ENCODE results near the gene TIMM13. TPM values are rescaled to one million over a fixed set of nuclear protein-coding genes. Genes with fewer than 3 reads are reported as not detected.
A peak's percentile ranks its signal among the peaks of the same experiment; 100 is the strongest.

The TIMM13 gene
- total and polyA plus RNA-seq, 9 of the 15 experiments (the other 6 are each of a cell fraction or from before 2014, with no cell fraction given), result 17.6 to 215 (median 71.8) TPM

DNA sequence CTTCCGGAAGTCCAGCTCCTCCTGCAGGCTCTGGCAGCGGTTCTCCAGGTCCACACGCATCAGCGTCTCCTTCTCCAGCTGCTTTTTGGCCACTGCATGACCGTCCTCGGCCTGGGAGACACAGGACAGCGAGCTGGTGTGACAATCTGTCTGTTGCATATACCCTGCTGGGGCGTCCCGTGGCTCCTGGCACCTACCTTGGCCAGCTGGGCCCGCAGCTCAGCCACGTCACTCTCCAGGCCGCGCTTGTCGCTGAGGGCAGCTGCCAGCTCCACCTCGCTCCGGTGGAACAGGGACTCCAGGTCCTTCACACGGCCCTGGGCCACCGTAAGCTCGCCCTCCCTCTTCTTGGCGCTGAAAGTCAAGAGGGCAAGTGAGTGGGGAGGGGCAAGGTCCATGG, 10.8 kb upstream of the TIMM13 start:
- intact Hi-C loops (cut with micrococcal nuclease), result no loop called here
- ATAC-seq, result no peak
- in situ Hi-C loops (cut with MboI), result no loop called here
- Histone ChIP-seq H3K4me2 (ENCODE audit: insufficient read depth, low read length) (no peak overlapping the region), H3K9me1 (ENCODE audit: control insufficient read depth, insufficient read depth, low read length) (no peaks in the 10 kb centered on the region), H3K79me2 (ENCODE audit: control insufficient read depth, insufficient read depth, low read length) (peaks cover 14% of the 10 kb centered on the region), H3K9me3 (replicated peaks; ENCODE audit: control insufficient read depth, insufficient read depth, low read depth, low read length) (no peaks in the 10 kb centered on the region), H3K4me1 (replicated peaks in 1 of 2; ENCODE audit: control insufficient read depth in 2 of 2, insufficient read depth in 2 of 2, low read length in 2 of 2) (peaks cover 0 to 18% of the 10 kb centered on the region in 2 experiments; a peak in 1 of 5 replicates), H3K36me3 (ENCODE audit: control insufficient read depth, insufficient read depth, low read length) (peaks cover 80% of the 10 kb centered on the region; the same call in 1 of the 3 replicates), H2AFZ (ENCODE audit: low read depth, low read length) (no peak overlapping the region), H4K20me1 (replicated peaks; ENCODE audit: control insufficient read depth, insufficient read depth, low read length) (peaks cover 4% of the 10 kb centered on the region; the same call in 1 of the 2 replicates), H3K27me3 (ENCODE audit: control insufficient read depth in 2 of 2, insufficient read depth in 2 of 2, low read length in 2 of 2) (no peaks in the 10 kb centered on the region), H3K9ac (ENCODE audit: insufficient read depth in 1 of 2, low read depth in 2 of 2, low read length in 2 of 2) (no peak overlapping the region; a peak in 1 of 4 replicates), H3K27ac (ENCODE audit: extremely low read depth, low read depth, low read length) (no peak overlapping the region), H3K4me3 (no peak overlapping the region)
- FAIRE-seq, result no peak
- POLR2A ChIA-PET, result interaction anchor here (0.6 to 2.3 kb wide), 9 partner anchors 8 to 200 kb away, joined by 3 to 13 read pairs (median 4); partner anchors contain the start of genes GADD45B, LMNB2 and TIMM13
- no peak for DNase-seq (ENCODE audit: extremely low read depth in 1 of 4, low spot score in 3 of 4)
- TF ChIP-seq POLR2G (IDR thresholded peaks at IDR 0.05; ENCODE audit: low read depth, low read length), result peak; percentile 53; the same call in 1 of the 2 replicates
- no peak for TF ChIP-seq SMARCC2 (IDR thresholded peaks at IDR 0.05; ENCODE audit: low read depth)
- WGBS (ENCODE audit: insufficient coverage, low coverage, missing lambda C conversion rate), result 97% methylated on average over 5 of the region's 20 CpGs
- BruUV-seq (replicated peaks), result no TSS peak
- CTCF ChIA-PET (ENCODE audit: low intra/inter-chr PET ratio), result no interaction called here

DNA sequence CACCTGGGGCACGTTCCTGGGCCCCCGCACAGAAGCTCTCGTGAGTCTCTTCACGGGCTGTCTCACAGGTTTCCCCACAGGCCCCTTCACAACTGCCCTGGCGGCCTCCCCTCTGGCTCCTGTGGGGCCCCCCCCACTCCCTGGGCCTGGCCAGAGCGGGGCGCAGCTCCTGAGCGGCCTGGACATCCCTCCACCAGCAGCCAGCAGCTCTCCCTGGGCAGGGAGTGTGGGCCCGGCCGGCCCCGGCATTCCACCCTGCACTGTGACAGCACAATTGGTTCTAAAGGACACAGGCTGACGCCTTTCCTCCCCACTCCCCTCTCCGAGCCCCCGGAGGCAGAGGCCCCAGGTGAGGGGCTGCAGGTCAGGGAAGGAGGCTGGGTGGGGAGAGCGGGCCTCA, 9.5 kb upstream of the TIMM13 start:
- no peak overlapping the region for H2AFZ ChIP-seq (ENCODE audit: low read depth, low read length)
- H4K20me1 ChIP-seq (replicated peaks; ENCODE audit: control insufficient read depth, insufficient read depth, low read length), result peaks cover 4% of the 10 kb centered on the region; the same call in 1 of the 2 replicates
- intact Hi-C loops (cut with micrococcal nuclease), result no loop called here
- no TSS peak for BruUV-seq (replicated peaks)
- FAIRE-seq (no peak), DNase-seq (ENCODE audit: extremely low read depth in 1 of 4, low spot score in 3 of 4) (no peak), ATAC-seq (no peak)
- ChIA-PET POLR2A (interaction anchor here (1.0 to 1.5 kb wide), 3 partner anchors 7 to 21 kb away, joined by 3 to 4 read pairs (median 4); no protein-coding TSS in a partner anchor), CTCF (ENCODE audit: low intra/inter-chr PET ratio) (no interaction called here)
- no peak overlapping the region for H3K4me2 ChIP-seq (ENCODE audit: insufficient read depth, low read length)
- 100% methylated on average over 6 of the region's 15 CpGs for WGBS (ENCODE audit: insufficient coverage, low coverage, missing lambda C conversion rate)
- in situ Hi-C loops (cut with MboI), result no loop called here
- H3K27me3 ChIP-seq (ENCODE audit: control insufficient read depth in 2 of 2, insufficient read depth in 2 of 2, low read length in 2 of 2), result no peaks in the 10 kb centered on the region
- H3K9me3 ChIP-seq (replicated peaks; ENCODE audit: control insufficient read depth, insufficient read depth, low read depth, low read length), result no peaks in the 10 kb centered on the region
- H3K4me1 ChIP-seq (replicated peaks in 1 of 2; ENCODE audit: control insufficient read depth in 2 of 2, insufficient read depth in 2 of 2, low read length in 2 of 2), result peaks cover 0 to 21% of the 10 kb centered on the region in 2 experiments; a peak in 1 of 5 replicates
- H3K36me3 ChIP-seq (ENCODE audit: control insufficient read depth, insufficient read depth, low read length), result peaks cover 76% of the 10 kb centered on the region; the same call in 1 of the 3 replicates
- peaks cover 8% of the 10 kb centered on the region for H3K79me2 ChIP-seq (ENCODE audit: control insufficient read depth, insufficient read depth, low read length)
- H3K4me3 ChIP-seq, result no peak overlapping the region
- H3K9me1 ChIP-seq (ENCODE audit: control insufficient read depth, insufficient read depth, low read length), result no peaks in the 10 kb centered on the region
- TF ChIP-seq KLF16 (IDR thresholded peaks at IDR 0.05) (no peak), POLR2G (IDR thresholded peaks at IDR 0.05; ENCODE audit: low read depth, low read length) (peak; percentile 46), HDAC8 (tag; IDR thresholded peaks at IDR 0.05) (no peak), ILF3 (IDR thresholded peaks at IDR 0.05; ENCODE audit: borderline replicate concordance) (no peak)
- H3K9ac ChIP-seq (ENCODE audit: insufficient read depth in 1 of 2, low read depth in 2 of 2, low read length in 2 of 2), result 0 out of 4 replicates have a peak overlapping the region, but pooled peaks of 1 of the 2 experiments have one; percentile 17
- no peak overlapping the region for H3K27ac ChIP-seq (ENCODE audit: extremely low read depth, low read depth, low read length)

Measured in K562 (cell line).